Fibroblast of lung (primary cell): ENCODE results near the gene PCMTD2.

Experiments used
- CTCF ChIP-seq, 2 donors: IDR thresholded peaks in 1 of 2; conservative IDR thresholded peaks in 1 of 2; 1 replicate in 1 of 2; 2 replicates in 1 of 2; pipeline ENCODE4 v1.5.1; 2011 to 2012; ENCODE audit warnings: low read length in 2 of 2, control low read depth in 1 of 2, inconsistent platforms in 1 of 2, low read depth in 1 of 2, mild to moderate bottlenecking in 1 of 2
- EZH2 ChIP-seq: IDR thresholded peaks from 2 replicates; pipeline ENCODE4 v1.5.1; 2012; ENCODE audit warnings: low read length, control low read depth, mild to moderate bottlenecking; ENCODE audit errors: missing control alignments

GRCh38 chr20:64209148-64209547 is 46.4 kb upstream of the PCMTD2 start:
- TF ChIP-seq EZH2 (no peak), CTCF (conservative IDR thresholded peaks at IDR 0.05 in 1 of 2, IDR thresholded peaks at IDR 0.05 in 1 of 2; ENCODE audit: low read depth in 1 of 2, low read length in 2 of 2) (no peak)
